ENCODE results near the gene ITGB7.

Gene ITGB7

DNA sequence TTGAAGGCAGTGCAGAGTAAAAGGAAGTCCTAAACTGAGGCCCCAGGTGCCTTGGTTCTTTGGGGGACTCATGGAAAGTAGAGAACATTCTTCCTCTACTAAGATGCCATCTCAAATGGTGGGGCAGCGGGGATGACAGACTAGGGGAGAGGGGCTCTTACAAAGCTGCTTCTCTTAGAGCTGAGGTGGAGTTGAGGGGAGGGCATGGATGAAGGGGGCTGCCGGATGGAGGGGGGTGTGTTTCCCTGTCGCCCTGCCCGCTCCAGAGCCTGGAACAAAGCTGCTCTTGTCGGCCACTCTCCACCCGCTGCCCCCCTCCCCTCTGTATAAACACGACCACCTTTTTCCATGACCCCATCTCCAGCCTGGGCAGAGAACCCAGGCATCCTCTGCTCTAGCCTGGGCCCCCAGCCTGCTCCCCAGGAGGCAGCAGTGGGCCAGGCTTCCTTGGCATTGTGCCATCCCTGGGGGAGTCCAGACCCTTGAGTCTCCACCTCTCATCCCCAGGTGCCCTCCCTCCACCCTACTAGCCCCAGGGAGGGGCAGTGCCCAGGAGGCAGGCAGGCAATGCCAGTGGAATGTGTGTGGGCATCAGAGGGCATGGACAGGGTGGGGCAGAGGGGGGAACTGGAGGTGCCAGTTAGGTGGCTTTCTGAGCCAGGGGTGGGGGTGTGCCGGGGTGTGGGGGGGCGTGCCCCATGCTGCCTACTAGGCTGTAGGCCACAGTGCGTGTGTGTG lies 23.2 kb upstream of the ITGB7 start:
- no peak for DNase-seq (ENCODE audit: low read depth)

DNA sequence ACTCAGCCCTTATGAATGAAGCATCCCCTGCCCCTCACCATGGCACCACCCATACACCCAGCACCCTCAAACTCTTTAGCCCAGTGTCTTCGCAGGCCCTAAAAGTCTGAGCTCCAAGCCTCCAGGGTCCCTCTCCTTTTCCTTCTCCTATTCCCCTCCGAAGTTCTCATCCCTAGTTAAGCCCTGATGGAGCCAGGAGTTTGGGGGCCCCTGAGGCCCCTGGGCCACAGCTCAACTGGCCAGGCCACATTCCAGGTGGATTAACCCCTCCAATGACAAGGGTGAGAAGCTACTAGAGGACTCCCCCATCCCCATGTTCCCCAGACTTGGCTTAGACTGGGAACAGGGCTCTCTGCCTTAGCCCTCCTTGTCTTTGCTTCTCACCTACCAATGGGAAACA lies 22.4 kb upstream of the ITGB7 start:
- DNase-seq (ENCODE audit: low read depth), result no peak

DNA sequence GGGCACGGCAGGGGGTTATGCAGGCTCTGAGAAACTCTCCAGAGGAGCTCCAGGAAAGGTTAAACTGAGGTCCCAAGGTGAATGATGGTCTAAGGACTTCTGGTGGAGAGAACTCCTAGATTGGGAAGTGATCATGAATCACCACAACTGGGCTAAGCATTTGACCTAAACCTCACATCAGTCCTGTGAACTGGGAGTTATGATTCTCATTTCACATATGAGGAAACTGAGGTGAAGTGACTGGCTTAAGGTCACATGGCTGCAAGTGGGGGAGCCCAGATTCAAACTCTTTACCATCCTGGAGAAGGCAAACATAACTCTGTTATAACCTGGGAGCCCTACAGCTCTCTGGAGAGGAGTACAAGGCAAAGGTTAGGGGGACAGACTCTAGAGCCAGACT lies 20.8 kb upstream of the ITGB7 start:
- DNase-seq (ENCODE audit: low read depth), result no peak

DNA sequence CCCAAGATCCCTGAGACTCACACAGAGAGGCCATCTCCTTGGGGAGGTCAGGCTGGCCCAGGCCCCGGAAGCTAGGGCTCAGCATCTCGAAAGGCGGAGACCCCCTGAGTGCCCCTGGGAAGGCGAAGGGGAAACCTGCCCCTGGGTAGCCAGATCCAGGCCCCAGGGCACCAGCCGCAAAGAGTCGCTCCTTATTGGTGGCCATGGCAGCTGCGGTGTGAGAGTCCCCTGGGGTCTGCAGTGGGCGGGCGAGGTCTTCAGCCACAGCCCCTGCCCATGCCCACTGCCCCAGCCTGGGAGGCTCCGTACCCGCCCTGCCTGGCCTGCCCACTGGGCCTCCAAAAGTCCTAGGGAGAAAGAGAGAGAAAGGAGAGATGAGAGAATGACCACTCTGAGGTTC lies 20.3 kb upstream of the ITGB7 start:
- DNase-seq (ENCODE audit: low read depth), result no peak

DNA sequence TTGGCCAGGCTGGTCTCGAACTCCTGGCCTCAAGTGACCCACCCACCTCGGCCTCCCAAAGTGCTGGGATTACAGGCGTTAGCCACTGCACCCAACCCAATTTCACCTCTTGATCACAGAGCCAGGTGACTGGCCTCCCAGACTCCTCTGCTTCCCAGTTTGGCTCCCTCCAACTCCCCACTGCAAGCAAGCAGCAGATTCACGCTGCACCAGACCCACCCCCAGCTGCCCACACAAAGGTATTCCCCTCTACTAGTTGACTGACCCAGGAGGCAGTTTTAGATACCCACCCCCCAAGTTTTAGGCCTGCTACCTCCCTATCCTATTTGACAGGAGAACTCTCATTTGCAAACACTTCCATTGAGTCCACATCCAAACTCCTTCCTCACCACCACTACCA lies 19.8 kb upstream of the ITGB7 start:
- DNase-seq (ENCODE audit: low read depth), result no peak

DNA sequence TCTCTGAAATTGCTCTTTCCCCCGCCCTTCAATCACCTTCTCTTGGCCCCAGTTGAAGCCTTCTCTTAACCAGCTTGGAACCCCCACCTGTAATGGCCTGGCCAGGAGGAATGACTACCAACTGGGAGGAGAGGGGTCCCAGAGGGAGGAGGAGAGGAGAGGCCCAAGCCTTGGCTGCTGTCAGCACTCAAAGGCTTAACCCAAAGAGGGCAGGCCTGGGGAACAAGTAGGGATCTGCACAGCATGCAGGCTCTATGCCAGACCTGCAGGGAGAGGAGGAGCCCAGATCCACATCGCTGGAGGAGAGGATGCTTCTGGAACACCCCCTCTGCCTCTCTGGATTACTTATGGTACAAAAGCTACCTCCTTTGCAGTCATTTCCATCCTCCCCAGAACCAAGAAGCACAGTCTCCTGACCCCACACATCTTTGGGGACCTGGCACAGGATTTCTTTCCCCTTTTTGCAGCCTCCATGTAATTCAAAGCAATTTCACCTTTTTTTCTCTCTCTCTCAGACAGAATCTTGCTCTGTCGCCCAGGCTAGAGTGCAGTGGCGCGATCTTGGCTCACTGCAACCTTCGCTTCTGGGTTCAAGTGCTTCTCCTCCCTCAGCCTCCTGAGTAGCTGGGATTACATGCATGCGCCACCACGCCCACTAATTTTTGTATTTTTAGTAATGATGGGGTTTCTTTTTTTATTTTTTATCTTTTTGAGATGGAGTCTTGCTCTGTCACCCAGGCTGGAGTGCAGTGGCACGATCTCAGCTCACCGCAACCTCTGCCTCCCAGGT lies 18.8 kb upstream of the ITGB7 start:
- DNase-seq (ENCODE audit: low read depth), result no peak

DNA sequence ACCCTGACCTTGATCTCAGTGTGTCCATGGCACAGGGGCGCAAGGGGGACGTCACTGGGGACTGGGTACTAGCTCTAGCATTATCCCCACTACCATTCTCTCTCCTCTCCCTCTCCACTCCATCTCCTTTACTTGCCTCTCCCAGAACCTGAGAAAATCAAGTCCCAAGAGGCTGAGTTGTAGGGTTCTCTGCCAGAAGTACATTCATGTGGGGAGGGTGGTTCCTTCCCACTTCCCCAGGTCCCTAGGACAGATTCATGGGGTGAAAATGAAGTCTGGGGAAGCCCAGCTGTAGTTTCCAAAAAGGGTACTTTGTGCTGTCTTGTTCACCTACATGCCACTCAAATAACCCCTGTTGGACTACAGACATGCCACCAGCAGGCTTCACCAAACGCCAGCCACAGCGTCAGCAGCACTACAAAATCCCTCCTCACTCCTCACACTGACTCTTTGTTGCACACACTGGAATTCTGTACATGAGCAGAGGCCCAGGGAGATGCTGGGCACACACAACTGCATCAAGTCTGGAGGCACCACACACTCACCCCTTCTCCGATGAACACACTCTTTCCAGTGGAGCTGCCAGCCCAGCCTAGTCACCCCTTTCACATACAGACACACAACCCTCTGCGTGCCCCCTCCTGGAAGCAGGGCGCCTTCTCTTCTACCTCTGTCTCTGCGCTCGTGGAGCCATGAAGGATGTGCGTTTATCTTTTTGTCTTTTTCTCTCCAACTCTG lies 18.0 kb upstream of the ITGB7 start:
- no peak for DNase-seq (ENCODE audit: low read depth)

DNA sequence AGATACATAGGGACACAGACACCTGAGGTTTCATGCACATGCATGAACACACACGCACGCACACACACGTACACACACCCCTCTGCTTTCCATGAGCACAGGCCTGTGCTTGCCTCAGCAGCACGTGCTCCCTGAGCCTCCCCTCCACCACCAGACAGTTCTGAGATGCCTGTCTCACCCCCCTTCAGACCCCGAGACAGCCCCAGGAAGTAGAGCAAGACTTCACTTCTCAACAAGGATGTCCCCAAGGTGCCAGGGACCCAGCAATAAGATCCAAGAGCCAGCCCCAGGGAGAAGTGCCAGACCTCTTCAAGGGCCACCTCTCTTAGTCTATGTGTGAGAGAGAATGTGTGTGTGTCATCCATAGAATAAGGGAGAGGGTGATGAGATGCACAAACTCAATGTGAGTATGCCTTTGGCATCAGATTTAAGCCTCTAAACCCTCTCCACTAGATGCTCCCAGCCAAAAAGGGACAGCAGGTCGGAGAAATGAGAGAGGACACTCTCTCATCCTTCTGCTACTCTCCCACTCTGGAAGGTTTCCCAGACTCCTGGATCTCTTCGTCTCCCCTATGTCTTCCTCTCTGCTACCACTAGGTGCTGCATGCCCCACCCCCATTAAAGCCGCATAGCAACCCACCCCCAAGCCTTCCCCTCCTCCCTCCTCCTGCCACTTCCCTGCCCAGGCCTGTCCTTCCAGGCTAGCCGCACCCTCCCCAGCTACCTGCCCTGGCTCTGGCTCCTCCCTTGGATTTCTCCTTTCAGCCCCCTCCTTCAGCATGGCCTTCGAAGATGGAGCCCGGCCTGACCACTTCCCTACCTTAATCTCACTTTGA lies 17.2 kb upstream of the ITGB7 start:
- no peak for DNase-seq (ENCODE audit: low read depth)

DNA sequence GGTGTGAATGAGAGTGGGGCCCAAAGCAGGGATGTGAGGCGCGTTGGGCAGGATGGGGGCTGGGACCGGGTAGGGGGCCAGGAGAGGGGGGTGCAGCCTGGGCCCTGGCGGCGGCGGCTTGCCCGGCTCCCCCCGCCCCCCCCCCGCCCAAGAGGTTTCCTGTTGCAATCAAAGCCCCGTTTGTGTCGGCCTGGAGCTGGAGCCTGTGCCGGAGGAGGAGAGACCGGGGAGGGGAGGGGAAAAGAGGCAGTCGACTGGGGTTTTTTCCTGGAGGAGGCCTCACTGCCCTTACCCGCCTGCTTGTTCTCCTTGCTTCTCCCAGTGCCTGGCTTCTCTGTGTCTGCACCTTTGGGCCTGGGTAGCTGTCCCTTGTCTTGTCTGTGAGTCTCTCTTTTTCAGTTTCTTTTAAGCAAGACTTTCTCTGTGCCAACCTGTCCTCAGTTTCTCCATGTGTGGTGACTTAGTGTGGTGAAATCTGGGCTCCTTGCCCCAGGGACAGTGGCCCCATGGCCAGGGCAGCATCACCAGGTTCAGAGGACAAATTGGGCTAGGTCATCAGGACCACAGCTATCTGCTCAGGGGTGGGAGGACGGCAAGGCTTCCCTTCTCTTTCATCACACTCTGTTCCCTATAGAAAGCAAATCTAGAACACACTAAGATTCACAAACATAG lies 16.5 kb upstream of the ITGB7 start:
- no peak for DNase-seq (ENCODE audit: low read depth)

DNA sequence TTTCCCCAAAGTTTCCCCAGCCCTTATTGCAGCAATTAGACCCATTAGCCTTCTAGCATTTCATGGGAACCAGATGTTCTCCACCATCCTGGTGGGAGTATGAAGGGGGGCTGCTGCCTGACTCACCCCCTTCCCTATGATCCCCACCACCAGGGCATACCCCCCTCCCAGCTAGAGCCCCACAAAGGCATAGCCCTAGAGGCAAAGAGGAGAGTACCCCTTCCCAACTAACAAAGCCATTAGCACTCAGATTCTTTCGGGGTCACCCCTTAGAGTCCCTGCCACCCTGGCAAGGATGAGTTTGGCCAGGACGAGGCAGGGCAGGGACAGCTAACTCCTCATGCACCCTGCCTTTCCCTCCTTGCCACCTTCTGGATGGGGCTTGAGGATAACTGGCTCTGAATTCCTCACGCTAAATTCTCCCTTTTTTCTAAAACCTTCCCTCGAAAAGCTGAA lies 15.8 kb upstream of the ITGB7 start:
- no peak for DNase-seq (ENCODE audit: low read depth)

DNA sequence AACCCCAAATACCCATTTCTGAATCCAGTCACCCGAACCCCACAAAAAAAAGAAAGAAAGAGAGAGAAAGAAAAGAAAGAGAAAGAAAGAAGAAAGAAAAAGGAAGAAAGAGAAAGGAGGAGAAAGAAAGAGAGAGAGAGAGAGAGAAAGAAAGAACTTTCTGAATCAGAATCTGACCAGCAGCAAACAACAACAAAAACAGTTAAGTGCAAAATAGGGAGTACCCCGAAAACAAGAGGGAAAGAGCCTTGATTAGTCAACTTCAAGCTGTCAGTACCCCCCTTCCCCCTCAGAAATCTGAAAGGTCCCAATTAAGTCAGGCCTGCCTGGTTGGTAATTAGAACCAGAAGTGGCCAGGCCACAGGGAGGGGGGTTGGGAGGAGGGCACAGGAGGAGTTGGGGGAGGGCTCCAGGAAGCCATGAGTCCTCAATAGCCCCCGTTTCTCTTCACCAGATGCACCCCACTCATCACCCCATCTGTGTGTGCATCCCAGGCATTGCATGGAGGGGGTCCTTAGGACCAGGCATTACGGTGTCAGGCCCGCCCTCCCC lies 15.2 kb upstream of the ITGB7 start:
- DNase-seq (ENCODE audit: low read depth), result no peak

DNA sequence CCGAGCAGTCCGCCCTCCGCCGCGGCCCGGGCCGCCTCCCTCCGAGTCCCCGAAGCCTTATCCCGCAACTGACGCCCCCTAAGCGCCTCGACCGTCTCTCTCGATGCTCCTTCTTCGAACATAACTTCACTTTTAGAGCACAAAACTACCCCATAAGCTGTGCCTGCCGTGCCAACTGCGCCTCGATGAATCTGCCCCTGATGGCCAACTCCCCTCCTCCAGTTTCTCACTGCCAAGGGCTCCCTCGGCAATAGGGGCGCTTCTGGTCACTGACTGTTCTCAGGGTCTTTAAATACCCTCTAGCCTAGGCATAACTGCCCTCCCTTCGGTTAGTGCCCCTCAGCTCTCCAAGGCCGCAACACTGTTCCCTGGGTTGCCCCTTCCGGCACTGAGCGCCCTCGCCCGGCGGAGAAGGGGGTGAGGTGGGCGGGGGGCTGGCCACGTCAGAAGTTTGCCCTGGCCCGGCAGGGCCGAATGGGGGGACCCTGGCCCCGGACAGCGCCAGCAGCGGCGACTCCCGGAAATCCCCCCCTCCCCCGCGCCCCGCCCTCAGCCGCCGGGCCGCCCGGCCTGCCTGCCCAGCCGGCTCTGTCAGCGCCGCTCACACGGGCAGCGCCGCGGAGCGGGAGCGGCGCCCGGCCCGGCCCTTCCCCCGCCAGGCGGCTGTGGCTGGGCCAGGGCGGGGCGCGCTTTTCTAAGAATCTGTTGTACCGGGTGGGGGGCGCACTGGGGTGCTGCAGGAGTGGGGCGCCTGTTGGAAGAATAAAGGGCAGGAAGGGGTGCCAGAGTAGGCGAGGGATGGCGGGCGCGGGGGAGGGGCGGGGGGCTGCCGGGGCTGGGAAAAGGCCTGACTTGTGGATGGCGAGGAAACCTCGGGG lies 14.4 kb upstream of the ITGB7 start:
- DNase-seq (ENCODE audit: low read depth), result no peak

DNA sequence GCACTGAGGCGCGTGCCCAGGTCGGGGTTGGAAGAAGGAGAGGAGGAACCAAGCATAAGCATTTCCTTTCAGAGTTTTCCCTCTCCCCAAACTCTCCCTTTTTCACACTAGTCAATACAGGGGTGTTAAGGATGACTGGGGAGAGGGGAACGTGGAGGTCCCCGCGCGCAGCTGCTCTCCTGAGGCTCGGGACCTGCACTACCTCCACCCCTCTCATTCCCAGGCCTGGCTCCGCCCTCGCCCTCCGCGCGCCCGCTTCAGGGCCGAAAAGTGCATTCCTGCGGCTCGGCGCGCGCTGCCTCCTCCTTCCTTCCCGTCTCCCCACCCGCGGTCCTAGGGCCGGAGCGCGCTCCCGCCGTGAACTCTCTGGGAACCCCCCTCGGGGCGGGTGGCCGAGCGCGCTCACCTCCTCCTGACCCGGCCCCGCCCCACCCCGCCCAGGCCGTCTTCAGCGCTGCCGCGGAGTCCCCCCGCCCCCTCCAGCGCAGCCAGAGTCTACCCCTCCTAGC lies 13.7 kb upstream of the ITGB7 start:
- peak; percentile 53 for DNase-seq (ENCODE audit: low read depth)

DNA sequence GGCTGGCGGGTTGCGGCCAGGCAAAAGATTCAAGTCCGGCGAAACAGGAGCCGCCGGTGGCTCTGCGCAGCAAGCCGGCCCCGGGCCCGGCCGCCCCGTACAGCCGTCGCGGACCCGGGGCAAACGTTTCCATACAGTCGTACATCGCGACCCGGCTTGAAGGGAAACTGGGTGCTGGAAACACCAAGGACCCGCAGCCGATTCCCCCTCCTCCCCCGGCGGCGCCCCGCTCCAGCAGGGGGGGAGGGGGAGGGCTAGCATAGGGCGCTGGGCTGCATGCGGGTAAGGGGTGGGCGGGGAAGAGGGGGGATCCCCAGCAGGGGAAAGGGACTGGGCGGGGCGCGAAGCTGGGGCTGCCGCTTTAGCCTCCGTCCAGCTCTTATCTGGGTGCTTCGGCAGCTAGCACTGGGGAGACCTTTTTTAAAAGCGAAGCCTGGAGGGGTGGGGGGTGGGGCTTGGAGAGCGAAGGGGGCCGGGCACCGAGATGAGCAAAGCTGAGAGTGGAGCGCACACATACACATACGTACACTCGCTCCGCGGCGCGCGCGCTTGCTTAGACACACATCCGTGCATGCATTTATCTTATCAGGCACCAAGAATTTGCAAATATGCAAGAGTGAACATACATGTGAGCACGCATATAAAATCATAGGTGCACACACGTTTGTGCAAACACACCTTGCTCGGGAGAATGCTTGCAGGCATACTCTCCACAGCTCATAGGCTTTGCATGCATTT lies 13.1 kb upstream of the ITGB7 start:
- peak; percentile 55 for DNase-seq (ENCODE audit: low read depth)

DNA sequence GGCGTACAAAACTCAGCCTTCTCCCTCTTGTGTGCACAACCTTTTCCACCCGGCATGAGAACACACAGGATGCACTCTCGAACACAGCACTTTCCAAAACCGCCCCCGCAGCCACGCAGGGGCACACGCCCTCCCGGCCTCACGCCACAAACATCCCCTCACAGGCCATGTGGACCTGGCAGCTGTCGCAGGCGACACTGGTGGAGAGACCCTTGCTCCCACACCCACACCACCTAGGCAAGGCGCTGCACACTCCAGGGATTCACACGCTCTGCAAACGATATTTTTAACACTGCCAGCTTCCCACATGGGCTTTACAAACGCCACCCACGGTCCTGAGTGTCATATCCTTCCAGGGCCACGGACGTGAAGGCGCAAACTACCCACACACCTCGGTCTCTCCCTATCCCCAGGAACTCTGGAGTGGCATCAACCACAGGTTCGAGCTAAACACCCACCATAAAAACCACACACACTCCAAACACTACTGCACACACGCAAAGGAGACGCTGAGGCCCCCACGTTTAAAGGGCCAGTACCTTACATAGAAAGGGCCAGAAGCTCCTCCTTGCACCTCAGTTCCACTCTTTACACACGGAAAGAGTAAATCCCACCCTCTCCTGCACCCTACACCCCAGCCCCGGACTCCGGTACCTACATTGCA lies 12.4 kb upstream of the ITGB7 start:
- peak; percentile 58 for DNase-seq (ENCODE audit: low read depth)

DNA sequence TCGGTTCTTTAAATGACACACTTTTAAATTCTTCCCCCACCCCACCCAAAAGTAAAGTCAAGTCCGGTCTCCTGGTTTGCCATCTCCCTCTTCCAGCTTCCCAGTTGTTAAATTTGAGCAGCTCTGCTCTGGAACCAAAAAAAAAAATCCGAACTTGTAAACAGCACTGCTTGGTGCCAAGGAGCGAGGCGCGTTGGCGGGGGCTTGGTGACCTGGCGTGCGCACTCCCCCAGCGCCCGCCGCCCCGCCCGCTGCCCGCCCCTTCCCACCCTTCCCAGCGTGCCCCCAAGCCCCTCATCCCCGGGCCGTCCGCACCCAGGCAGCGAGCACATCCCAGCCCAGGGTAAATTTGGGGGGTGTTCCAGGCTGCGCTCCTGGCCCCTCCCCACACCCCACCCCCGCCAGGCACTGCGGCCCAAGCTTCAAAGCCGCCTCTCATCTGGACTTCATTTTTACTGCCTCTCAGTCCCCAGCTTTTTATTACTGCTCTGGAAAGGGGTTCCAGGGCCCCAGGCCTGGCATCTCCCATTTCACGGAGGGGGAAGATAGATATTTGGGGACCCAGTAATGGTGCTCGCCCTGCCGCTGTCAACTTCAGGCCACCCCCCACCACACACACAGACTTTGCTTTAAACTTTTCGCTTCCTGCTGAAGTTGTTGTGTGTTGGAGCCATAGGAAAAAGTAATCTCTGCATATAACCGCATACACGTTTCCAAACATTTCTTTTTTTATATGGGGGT lies 11.7 kb upstream of the ITGB7 start:
- DNase-seq (ENCODE audit: low read depth), result no peak

DNA sequence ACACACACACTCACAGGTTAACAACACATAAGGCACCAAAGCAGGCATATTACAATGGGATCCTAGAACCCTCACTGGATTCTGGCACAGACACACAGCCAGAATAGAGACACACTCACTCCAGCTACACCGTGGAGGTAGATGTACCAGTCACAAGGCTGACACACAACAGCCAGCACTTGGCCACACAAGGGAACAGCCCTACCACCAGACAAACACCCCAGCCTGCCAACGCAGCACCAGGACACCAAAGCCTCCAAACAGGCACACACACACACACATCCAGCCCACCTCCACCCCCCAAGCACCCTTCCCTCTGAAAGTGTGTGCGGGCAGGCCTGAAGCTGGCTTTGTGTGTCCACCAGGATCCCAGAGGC lies 10.9 kb upstream of the ITGB7 start:
- DNase-seq (ENCODE audit: low read depth), result no peak
